Stimulated activated CD8-positive, alpha-beta memory T cell treated with anti-CD3 and anti-CD28 coated beads, Interleukin-4, amount 100 ng/mL, for 1 hour (primary cell): Measurements from ENCODE around the gene RLBP1.

Source experiments
- DNase-seq, 2 donors: peaks; one replicate each; pipeline ENCODE4 v3.0.0-alpha.2; 2020; ENCODE audit warnings: low read depth in 2 of 2, low spot score in 1 of 2

Gene RLBP1

DNA sequence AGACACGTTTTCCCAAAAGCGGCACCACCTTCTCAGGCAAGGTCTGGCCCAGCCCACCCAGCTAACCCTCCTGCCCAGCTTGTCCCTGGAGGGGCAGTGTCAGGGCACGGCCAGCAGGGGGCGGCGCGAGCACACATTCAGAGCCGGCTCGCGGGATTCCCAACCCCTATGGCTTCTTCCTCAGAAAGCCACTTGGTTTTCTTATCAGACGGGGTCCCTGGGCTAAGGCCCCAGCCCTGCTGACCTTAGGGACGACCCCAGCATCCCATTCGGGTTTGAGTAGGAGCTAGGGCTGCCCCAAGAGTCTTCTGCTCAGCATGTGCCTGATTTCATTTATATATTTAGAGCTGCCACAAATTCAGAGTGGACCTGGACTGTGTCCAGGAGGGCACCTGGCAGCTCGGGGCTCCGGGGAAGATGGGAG lies 14.5 kb downstream of the RLBP1 start:
- peak; percentile 40 for DNase-seq

DNA sequence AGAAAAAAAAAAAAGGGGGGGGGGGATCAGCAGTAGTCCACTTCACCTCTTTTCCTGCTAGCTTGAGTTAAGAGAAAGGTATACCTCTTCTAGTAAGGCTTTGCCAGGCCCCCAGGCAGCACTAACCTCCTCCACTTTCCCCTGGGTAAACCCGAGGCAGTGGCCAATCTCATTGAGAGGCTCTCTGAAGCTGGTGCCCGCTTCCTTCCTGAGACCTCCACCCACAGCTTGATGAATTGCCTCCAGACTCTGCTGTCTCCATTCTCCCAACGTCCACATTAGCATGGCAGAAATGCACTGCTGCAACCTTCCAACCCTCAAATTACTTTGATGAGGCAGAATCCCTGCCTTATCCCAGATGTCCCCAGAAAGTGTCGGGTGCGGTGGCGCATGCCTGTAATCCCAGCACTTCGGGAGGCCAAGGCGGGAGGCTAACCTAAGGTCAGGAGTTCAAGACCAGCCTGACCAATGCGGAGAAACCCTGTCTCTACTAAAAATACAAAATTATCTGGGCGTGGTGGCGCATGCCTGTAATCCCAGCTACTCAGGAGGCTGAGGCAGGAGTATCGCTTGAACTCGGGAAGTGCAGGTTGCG lies 15.3 kb downstream of the RLBP1 start:
- no peak for DNase-seq

DNA sequence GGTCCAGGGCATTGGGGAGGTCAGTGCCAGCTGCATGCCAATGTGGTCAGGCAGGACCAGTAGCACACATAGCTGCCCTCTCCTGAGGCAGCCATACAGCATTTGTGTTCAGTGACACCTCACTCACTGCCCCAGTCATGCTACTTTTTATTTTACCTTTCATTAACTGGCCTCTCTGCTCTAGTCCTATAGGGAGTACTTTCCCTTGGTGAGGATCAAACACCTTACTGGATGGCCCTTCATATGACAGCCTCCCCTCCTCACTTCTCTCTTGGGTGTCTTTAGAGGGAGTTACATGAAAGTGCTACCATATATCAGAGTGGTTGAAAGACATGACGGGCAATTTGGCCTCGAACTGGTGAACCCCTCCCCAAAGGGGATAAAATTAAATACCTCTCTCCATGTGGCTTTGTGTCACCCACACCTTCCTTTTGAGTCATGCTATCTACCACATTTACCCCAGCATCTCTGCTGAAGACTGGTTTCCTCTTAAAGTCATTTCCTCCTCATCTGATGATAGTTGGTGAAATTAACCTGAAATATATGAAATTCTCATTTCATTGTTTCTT lies 17.6 kb downstream of the RLBP1 start:
- DNase-seq: no peak

DNA sequence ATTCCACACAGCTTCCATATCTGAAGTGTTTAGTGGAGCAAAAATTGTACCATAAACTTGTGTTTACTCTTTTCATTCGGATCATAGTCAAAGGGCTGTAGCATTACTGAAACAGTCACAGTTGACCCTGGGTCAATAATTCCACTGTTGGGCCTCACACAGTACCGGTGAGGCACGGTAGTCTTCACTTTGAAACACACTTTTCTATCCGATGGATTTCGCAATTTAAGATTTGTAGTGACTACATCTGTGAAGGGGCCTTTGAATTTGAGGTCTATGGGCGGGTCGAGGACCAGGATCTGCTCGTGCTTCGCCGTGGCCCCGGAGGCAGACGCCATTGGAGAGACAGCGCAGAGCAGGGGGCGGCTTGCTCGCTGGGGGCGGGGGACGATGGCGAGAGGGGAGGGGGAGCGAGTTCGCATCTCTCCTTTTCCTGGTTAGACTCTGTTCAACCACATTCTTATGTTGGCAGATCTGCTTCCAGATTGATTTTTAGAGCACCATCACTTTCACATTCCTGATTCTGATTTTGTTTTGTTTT lies 19.8 kb downstream of the RLBP1 start:
- no peak for DNase-seq

DNA sequence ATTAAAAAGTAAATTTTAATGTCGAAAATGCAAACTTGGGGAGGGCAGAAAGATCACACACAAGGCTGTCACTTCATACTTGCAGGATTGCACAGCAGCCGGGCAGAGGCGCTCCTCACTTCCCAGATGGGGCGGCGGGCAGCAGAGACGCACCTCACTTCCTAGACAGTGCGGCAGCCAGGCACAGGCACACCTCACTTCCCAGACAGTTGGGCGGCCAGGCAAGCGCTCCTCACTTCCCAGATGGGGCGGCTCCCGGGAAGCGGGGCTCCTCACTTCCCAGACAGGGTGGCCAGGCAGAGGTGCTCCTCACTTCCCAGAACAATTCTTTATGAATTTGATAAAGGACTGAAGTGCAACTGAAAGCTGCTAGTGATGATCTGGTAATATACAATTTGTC lies 21.2 kb downstream of the RLBP1 start:
- DNase-seq: no peak

DNA sequence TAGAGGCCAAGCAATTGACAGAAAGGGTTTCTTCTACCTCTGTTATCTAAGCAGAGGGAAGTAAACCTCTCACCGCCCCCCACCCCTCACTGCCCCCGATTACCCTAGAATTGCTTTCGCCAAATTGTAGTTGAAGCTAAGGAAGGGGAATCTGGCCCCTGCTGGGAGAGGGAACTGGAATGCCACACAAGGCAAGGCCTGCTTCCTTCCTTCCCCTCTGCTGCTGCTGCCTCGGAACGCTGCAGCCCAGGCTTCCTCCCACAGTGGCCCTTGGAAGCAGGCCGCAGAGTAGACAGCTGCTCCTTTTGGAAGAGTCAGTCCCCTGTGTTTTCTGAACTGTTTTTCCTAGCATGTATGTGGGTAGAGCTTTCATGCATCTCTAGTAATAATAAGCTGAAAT lies 21.6 kb downstream of the RLBP1 start:
- no peak for DNase-seq

DNA sequence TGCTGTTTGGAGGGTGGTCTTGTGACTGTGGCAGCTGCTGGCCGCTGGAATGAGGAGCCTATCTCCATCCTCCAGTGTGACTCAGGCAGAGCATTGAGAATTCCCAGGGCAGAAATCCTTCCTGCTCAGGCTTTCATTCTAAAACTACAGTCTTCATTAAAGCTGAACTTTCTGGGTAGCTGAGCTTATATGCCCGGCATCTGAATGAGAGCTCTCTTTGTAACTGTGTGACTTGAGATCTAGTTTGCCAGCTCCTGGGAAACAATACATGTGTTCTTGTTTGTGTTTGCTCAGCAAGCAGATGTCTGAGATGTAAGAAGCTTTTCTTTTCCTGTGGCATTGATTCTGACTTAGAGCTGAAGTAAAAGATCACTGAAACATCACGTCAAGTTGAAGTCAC lies 22.4 kb downstream of the RLBP1 start:
- no peak for DNase-seq

DNA sequence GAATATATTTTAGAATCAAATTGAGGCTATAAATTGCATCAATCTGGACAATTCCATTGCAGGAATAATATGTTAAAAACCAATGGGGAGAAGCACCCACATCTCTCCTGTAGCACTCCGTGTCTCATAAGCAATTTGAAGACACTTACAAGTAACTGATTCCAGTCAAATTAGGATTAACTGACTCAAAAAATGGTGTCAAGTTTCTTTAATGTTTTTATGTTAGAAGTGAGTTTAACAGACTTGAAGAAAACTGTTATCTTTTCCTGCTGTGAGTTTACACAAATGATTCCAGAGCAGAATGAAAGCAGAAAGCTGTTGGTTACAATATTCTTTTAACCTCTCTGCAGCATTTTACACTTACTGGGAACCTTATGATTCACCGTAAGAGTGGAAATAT lies 23.2 kb downstream of the RLBP1 start:
- DNase-seq: no peak

DNA sequence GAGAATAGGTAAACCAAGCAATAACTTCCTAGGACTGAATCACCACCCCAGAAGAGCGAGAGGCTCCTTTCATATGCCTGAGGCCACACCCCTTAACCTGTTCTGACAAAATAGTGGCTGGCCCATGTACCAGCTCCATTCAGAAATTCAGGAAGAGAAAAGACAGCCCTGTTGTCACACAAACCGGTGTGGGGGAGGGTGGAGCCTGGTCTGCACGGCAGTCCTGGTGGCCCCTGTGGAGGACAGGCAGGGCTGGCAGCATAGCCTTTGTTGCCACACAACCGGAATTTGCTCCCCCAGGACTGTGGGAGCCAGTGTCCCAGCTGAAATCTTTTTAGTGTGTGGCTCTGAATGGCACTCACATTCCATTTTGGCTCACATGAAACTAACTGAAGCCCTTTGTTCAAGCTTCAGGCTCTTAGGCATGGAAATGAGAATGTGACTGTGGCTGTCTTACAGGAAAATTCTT lies 23.8 kb downstream of the RLBP1 start:
- no peak for DNase-seq

DNA sequence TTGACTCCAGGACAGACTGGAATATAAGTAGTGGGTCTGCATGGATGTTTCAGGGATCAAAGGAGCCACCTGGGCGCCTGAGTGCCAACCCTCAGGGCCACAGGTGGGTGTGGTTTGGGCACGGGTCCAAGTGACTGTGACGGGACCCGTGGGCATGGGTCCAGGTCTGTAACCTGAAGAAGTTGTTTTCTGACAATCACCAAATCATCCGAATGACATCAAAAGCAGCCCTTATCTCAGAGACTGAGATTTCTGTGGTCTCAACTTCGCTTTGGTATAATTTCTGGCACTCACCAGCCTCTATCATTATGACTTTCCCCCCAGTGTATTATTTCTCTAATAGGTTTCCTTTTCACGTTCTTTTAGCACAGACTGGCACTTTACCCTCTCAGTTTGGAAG lies 24.4 kb downstream of the RLBP1 start:
- no peak for DNase-seq

DNA sequence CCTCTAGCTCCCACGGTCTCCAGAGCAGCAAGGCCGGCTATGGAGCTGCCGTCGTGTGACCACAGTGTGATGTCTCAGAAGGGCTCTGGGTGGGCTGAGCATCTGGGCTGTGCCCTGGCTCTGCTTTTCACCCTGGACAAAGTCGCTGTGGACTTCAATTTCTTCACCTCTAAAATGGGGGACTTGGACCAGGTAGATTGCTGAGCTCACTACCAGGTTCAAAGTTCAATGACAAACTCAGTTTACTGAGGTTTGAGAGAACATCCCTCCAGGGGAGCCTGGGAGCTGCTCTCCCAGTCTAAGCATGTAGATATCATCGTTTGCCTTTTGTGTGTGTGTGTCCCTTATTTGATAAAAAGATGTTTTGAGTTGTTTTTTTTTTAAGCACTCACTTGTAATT lies 25.1 kb downstream of the RLBP1 start:
- DNase-seq: no peak

DNA sequence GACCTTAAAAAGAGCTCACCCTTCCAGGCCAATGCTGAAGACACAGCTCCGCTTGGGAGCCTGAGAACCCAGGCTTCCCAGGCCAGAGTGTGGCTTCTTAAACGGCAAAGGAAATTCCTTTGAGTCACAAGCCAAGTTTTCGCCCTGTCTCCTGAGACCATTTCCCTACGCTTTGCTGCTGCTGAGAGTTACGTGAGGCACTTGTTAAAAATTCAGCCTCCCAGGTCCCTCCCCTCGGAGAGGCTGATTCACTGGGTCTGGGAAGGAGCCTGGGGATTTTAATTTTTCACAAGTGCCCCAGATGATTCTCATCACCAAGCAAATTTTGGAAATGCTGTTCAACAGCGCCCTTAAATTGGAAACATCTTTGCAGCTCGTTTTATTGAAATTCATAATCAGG lies 25.5 kb downstream of the RLBP1 start:
- DNase-seq: no peak

DNA sequence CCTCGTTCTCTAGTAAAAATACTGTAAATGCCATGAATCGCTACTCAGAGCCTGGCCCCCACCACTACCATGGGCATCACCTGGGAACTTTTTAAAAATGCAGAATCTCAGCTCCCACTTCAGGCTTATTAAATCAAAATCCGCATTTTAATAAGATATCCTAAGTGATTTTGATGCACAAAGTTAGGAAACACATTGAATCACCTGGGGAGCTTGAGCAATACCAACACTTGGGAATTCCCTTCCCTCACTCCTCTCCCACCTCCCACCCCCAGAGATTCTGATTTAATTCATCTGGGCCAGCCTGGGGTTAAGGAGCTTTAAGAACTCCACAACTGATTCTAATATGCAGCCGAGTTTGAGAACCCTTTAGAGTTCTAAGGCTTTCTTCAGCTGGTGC lies 26.8 kb downstream of the RLBP1 start:
- no peak for DNase-seq

DNA sequence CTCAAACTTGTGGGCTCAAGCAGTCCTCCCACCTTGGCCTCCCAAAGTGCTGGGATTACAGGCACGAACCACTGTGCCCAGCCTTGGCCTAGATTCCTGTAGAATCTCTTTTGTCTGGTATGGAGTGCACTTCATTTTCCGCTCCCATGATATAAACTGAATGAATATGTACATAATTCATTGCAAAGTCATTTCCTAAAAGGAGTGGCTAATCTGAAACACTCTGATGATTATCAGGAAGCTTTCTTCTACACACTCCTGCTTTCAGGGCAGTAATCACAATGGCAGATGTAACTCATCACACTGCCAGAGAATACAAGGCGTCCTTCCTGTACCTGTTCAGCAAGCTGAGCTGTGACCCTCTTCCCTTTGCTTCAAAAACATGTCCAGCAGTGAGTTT lies 28.6 kb downstream of the RLBP1 start:
- no peak for DNase-seq

DNA sequence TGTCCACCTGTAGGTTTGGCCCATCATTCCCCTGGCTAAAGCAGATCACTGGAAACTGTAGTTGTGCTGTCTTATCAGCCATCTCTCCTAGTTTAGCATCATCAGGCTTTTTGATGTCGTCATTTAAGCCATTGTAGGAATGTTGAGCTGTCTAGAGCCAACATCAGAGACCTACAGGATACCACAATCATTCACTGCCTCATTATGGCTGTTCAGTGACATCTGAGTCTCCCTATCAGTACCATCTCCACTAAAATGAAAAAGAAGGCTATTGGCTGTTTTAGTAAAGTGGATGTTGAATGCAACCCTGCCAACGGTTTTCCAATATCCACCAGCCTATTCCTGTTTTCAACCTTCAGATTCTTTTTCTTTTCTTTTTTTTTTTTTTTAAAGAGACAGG lies 29.2 kb downstream of the RLBP1 start:
- DNase-seq: no peak

DNA sequence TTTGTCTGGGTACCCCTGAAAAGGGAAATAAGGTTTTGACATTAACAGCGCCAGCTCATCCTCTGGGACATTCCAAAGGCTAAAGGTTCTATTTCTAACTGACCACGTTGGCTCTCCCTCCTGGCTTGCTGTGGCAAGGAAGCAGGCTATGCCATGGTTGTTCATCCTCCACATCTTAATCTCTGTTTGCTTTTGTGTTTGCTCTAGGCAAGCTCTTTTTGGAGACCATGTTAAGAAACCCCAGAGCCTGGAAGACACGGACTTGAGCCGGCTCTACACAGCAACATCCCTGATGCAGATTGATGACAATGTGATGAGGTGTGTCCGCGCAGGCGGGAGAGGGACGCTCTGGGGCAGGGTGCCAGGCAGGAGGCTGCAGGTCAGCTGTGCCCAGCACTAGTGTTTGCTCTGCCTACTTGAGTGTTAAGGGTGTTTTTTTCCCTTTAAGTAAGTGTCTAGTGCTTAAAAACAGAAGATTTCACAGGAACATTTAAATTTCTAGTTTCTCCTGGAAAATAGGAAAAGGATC lies 33.3 kb downstream of the RLBP1 start:
- no peak for DNase-seq

DNA sequence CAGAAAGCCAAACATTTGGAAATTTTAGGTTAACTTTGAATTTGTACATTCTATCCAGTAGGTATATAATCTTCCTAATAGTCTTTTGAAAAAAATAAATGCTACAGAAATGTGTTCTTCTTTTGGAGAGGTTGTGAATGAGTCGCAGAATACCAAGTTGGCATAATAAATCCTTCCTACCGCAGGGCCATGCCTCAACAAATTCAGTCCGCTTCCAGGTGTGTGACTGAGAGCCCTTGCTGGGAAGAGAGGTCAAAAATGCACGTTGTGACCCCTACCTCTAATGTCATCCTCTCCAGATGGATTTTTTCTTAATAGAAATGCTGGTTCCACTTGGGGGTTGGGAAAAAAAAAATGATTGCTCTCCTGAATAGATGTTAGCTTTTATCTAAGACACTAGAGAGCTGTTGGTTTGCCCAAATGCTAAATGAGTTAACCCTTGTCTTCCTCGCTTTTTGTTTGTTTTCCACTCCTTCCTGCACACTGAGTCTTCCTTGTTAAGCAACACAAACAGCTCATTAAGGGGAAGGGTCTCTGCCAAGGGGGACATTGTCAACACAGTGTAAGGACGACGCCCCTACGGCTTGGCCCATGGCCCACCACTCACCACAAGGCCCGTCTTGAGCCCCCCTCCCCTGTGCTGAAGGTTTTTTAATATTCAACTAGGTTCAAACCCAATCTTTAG lies 33.9 kb downstream of the RLBP1 start:
- DNase-seq: no peak

DNA sequence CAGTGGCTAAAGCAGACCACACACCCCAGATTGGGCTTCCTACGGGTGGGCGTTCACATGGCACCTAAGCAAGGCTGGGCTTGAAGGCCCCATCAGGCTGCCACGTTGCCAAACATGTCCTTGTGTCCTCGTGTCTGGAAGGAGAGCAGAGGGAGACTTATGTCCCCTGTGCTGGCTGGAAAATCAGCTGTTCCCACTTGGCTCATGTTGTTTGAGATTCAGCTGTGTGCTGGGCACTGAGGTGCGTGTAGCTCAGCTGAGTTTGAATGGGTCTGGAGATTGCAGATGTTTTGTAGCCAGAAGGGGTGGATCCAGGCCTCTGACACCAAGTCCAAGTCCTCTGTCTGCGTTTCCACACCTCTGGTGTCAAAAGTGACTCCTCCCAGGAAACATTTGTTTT lies 34.6 kb downstream of the RLBP1 start:
- DNase-seq: no peak

DNA sequence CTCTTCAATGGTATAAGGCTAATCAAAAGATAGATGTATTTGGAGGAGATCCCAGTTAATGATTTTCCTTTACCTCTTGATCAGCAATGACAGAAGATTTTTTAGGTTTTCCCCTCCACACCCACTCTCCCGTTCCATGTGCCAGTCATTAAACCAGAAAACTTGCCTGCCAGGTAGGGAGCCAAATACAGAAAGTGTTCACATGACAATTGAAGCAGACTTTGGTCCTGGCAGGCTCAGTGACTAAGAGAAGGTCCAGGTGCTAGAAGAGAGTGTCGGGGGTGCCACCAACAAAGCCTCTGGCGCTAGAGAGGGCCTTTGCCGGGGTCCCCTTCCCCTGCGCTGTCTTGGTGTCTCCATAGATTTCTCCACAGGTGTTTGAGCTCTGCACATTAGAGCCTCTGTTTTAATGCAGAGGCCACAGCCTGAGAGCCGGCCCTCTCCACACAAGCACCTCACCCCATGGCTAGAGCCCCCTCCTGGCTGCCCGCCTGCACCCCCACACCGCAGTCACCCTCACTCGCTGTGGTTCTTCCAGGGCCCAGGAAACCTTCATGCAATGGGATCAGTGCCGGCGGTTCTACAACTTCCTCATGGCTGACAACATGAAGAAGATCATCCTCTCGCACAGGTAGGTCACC lies 36.4 kb downstream of the RLBP1 start:
- DNase-seq: no peak

DNA sequence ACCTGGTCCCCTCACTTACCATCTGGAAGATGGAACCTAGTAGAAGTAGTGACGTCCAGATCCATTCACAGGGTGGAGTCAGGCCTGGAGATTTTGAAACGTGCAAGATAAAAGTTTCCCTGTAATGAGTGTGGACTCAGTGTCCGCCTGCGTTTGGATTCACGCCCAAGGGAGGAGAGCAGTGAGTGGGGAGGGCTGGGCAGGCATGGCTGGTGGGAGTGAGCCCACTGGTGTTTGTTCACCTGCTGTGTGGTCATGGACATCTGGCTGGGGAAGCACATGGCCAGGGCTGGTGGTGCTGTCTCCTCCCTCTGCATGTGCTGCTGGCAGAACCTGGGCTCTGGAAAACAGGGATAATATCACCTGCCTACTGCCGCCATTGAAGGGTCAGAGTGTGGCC lies 37.0 kb downstream of the RLBP1 start:
- DNase-seq: no peak

DNA sequence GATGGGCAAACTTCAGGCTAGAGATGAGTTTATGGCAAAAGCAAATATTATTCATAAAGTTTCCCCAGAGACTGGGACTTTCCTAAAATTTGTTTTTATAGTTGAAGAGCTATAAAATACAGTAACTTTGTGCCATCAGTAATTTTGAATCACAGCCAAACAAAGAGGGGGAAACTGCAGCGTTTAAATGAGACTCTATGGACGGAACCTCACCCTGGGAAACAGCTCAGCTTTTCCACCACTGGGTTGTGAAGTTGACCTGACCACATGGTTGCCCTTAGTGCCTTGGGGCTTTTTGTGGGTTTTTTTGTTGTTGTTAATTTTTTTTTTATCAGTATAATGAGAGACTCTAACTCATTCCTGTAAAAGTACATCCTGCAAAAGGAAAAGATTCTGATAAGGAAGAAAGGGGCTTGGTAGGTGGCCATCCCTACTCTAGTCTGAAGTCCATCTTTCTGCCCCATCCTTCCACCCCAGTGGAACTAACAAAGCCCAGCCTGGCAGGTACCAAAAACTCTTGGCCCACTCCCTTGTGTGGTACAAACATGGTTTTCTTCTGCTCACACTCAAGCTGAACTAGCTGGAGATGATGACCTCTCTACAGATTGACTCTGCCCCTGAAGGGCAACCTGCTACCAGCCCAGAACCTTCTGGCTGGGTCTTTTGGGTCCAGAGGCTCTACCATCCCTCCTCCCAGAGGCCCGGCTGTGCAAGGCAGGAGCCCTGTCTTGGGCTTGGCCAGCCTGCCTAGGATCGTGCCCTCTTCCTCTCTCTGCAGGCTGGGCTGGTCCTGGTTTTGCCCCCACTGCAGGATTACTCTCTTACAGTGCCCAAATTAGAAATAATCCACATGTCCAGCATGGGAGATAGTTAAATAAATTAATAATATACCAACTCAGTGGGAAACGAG lies 41.2 kb downstream of the RLBP1 start:
- DNase-seq: no peak
